Panc1 (cell line): Measurements from ENCODE around the gene ZFAND2A. TPM values are rescaled to one million over a fixed set of nuclear protein-coding genes. Genes with fewer than 3 reads are reported as not detected.

Experiments
- ATAC-seq: fragments of 200-7000 bp; cut with Tn5 transposase; 2 replicates; pipeline ENCODE4 v1.9.1; 2020; ENCODE audit warnings: mild to moderate bottlenecking, moderate library complexity
- BruUV-seq: library from RNA; stranded (reverse); fragments of 400-500 nt; replicated peaks from 2 replicates; lab custom pipeline; 2021; lab: Mats Ljungman, UMichigan
- CTCF ChIA-PET: fragments of 300-600 bp; sonication (Branson Sonifier 250); formaldehyde crosslinking; loops from one replicate; lab custom pipeline; 2022; ENCODE audit warnings: antibody characterized with exemption; lab: Charles Lee
- POLR2A ChIA-PET: fragments of 300-600 bp; sonication (Branson Sonifier 250); formaldehyde crosslinking; loops from one replicate; lab custom pipeline; 2022; ENCODE audit warnings: antibody characterized with exemption; lab: Charles Lee
- DNase-seq: peaks from one replicate; pipeline ENCODE4 v3.0.0-alpha.2; 2010; ENCODE audit warnings: low read depth, low spot score
- H3K27ac ChIP-seq: 2 replicates; pipeline ENCODE4 v1.5.1; 2011; ENCODE audit warnings: mild to moderate bottlenecking, low read length, inconsistent platforms
- H3K27me3 ChIP-seq: fragments of 200-500 bp; sonication (Bioruptor generic); 2 replicates; pipeline ENCODE4 v1.6.0; 2014; ENCODE audit warnings: low read length, inconsistent platforms; ENCODE audit not compliant: control insufficient read depth, insufficient read depth
- H3K36me3 ChIP-seq: fragments of 200-500 bp; sonication (Bioruptor generic); 2 replicates; pipeline ENCODE4 v1.5.1; 2014; ENCODE audit warnings: inconsistent platforms, mild to moderate bottlenecking, low read length, moderate library complexity; ENCODE audit not compliant: control insufficient read depth, insufficient read depth
- H3K4me1 ChIP-seq: 2 replicates; pipeline ENCODE4 v1.5.1; 2011; ENCODE audit warnings: inconsistent platforms, mild to moderate bottlenecking, low read length, moderate library complexity; ENCODE audit not compliant: control insufficient read depth, insufficient read depth
- H3K4me3 ChIP-seq, 2 experiments: 2 replicates each; pipeline ENCODE4 v1.5.1; 2011 to 2012; ENCODE audit warnings: low read depth in 2 of 2, low read length in 2 of 2, mild to moderate bottlenecking in 2 of 2, inconsistent platforms in 1 of 2, moderate library complexity in 1 of 2
- H3K9me3 ChIP-seq: fragments of 200-500 bp; sonication (Bioruptor generic); 2 replicates; pipeline ENCODE4 v1.5.1; 2014; ENCODE audit warnings: low read depth, mild to moderate bottlenecking, inconsistent platforms, low read length, moderate library complexity; ENCODE audit not compliant: control insufficient read depth, insufficient read depth
- CTCF ChIP-seq: fragments of 450-650 bp; IDR thresholded peaks from 2 replicates; pipeline ENCODE4 v1.5.1; 2017; ENCODE audit warnings: mild to moderate bottlenecking
- POLR2AphosphoS5 ChIP-seq: IDR thresholded peaks from 2 replicates; pipeline ENCODE4 v1.6.1; 2012; ENCODE audit warnings: mild to moderate bottlenecking, low read depth, low read length, moderate library complexity
- REST ChIP-seq, 2 experiments: IDR thresholded peaks; 2 replicates each; pipeline ENCODE4 v1.6.1; 2011 to 2012; ENCODE audit warnings: low read depth in 2 of 2, control low read depth in 1 of 2, low read length in 1 of 2, mild to moderate bottlenecking in 1 of 2, moderate library complexity in 1 of 2; ENCODE audit not compliant: insufficient read depth in 1 of 2
- SIN3A ChIP-seq: IDR thresholded peaks from 2 replicates; pipeline ENCODE4 v1.6.1; 2012; ENCODE audit warnings: low read depth, mild to moderate bottlenecking, low read length, moderate library complexity, borderline replicate concordance; ENCODE audit not compliant: insufficient read depth
- TCF7L2 ChIP-seq: IDR thresholded peaks from 2 replicates; pipeline ENCODE4 v1.6.1; 2011; ENCODE audit warnings: mild to moderate bottlenecking, low read depth, low read length, inconsistent platforms
- in situ Hi-C: cut with HindIII; loops from 2 replicates; pipeline ENCODE4 v1.10.0; 2016; ENCODE audit warnings: low sequenced_read_pairs, low pct_unique_long_range_greater_than_20kb
- intact Hi-C: fragments of 100-400 bp; cut with micrococcal nuclease; formaldehyde crosslinking; loops from one replicate; pipeline ENCODE4 v1.10.0; 2022; ENCODE audit not compliant: unreplicated experiment
- total RNA-seq: library from RNA; stranded (reverse); gene quantifications from one replicate; pipeline ENCODE4 v1.2.1, GENCODE V29; 2021; ENCODE audit not compliant: unreplicated experiment

Gene ZFAND2A
- total RNA-seq, 1 experiment from 2014 or later = 24.1 TPM

DNA sequence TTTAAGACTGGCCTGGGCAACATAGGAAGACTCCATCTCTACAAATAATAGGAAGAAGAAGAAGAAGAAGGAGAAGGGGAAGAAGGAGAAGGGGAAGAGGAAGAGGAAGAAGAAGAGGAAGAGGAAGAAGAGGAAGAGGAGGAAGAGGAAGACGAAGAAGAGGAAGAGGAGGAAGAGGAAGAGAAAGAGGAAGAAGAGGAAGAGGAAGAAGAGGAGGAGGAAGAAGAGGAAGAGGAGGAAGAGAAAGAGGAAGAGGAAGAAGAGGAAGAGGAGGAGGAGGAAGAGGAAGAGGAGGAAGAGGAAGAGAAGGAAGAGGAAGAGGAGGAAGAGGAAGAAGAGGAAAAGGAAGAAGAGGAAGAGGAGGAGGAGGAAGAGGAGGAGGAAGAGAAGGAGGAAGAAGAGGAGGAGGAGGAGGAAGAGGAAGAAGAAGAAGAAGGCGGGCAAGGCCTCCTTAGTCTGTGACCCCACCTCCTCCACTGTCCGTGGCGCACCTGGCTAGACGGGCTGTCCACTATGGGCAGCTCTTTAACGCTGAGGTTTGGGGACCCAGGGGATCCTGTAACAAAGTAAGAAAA, 28.8 kb upstream of the ZFAND2A start:
- DNase-seq (no peak), ATAC-seq (no peak)
- CTCF ChIA-PET = no interaction called here

DNA sequence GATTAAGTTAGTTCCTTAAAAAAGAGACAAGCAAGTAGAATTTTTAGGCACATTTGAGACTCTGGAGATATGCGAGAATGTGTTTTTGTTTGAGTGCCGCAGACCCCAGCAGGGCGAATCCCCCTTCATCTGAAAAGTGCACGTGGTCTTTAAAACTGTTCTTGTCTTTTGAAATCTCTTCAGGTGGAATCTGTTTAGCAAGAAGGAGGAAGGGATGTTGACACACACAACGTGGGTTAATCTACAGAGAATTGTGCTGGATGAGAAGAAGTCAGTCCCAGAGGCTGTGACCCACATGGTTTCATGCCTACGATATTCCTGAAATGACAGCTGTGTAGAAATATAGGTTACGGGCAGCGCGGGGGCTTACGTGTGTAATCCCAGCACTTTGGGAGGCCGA, 27.1 kb upstream of the ZFAND2A start:
- intact Hi-C loops = no loop called here
- TF ChIP-seq TCF7L2 = no peak
- TF ChIP-seq SIN3A = no peak
- TF ChIP-seq CTCF = no peak
- no peak for TF ChIP-seq REST (IDR thresholded peaks at IDR 0.05; ENCODE audit: insufficient read depth in 1 of 2, low read depth in 2 of 2, low read length in 1 of 2)
- TF ChIP-seq POLR2AphosphoS5 = no peak
- Histone ChIP-seq H3K36me3 (no peaks in the 10 kb centered on the region), H3K27ac (no peak overlapping the region), H3K9me3 (no peaks in the 10 kb centered on the region), H3K4me1 (no peaks in the 10 kb centered on the region; the same call in 1 of the 2 replicates), H3K27me3 (peaks cover 4% of the 10 kb centered on the region; the same call in 1 of the 2 replicates), H3K4me3 (no peak overlapping the region)
- in situ Hi-C loops = no loop called here
- CTCF ChIA-PET = interaction anchor here (0.6 kb wide), 1 partner anchor 10 kb away, joined by 5 read pairs; no protein-coding TSS in a partner anchor
- BruUV-seq = no TSS peak
- POLR2A ChIA-PET = interaction anchor here (0.7 kb wide), 2 partner anchors 7 to 112 kb away, joined by 3 to 7 read pairs; no protein-coding TSS in a partner anchor
- no peak for ATAC-seq
- DNase-seq = no peak

More for the DNA sequence above, 28.8 kb upstream of the ZFAND2A start:
- POLR2A ChIA-PET = no interaction called here
- no peaks in the 10 kb centered on the region for H3K9me3 ChIP-seq
- H3K4me1 ChIP-seq = no peaks in the 10 kb centered on the region
- no peaks in the 10 kb centered on the region for H3K36me3 ChIP-seq
- TF ChIP-seq CTCF (no peak), REST (IDR thresholded peaks at IDR 0.05; ENCODE audit: insufficient read depth in 1 of 2, low read depth in 2 of 2, low read length in 1 of 2) (no peak)
- H3K27me3 ChIP-seq = peaks cover 4% of the 10 kb centered on the region; the same call in 1 of the 2 replicates
- intact Hi-C loops (no loop called here), in situ Hi-C loops (no loop called here)
- no peak overlapping the region for H3K27ac ChIP-seq
- H3K4me3 ChIP-seq = no peak overlapping the region
- BruUV-seq = no TSS peak
